Right lobe of liver (tissue), 6 donors: ENCODE data around the gene SLC17A4. TPM values are rescaled to one million over a fixed set of nuclear protein-coding genes. Genes with fewer than 3 reads are reported as not detected.

Experiments
- ATAC-seq, 4 donors: fragments of 200-7000 bp; cut with Tn5 transposase; one replicate each; pipeline ENCODE4 v1.9.1; 2020; ENCODE audit warnings: mild to moderate bottlenecking in 4 of 4, moderate library complexity in 4 of 4
- DNase-seq, 3 donors: peaks; one replicate each; pipeline ENCODE4 v3.0.0-alpha.2; 2020
- H3K27ac ChIP-seq, 3 donors: fragments of 200-600 bp; one replicate each; pipeline ENCODE4 v1.8.0; 2022
- H3K27me3 ChIP-seq, 2 donors: fragments of 200-600 bp; one replicate each; pipeline ENCODE4 v1.8.0; 2022
- H3K36me3 ChIP-seq, 4 donors: fragments of 200-600 bp; sonication (generic) in 1 of 4; one replicate each; pipeline versions ENCODE4 v1.5.1 to v1.8.0; 2017 to 2022; ENCODE audit warnings: control low read depth in 1 of 4
- H3K4me1 ChIP-seq, 4 donors: fragments of 200-600 bp; sonication (generic) in 1 of 4; one replicate each; pipeline versions ENCODE4 v1.5.1 to v1.8.0; 2017 to 2022; ENCODE audit warnings: control low read depth in 1 of 4
- H3K4me3 ChIP-seq, 3 donors: fragments of 200-600 bp; one replicate each; pipeline ENCODE4 v1.8.0; 2022
- H3K9me3 ChIP-seq, 4 donors: fragments of 200-600 bp; sonication (generic) in 1 of 4; one replicate each; pipeline versions ENCODE4 v1.5.1 to v1.8.0; 2017 to 2022; ENCODE audit warnings: control low read depth in 1 of 4
- CTCF ChIP-seq, 4 donors: fragments of 200-600 bp in 3 of 4; fragments of 450-650 bp in 1 of 4; IDR thresholded peaks; one replicate each; pipeline versions ENCODE4 v1.5.1 to v1.8.0; 2016 to 2022; ENCODE audit warnings: antibody characterized with exemption in 4 of 4, mild to moderate bottlenecking in 2 of 4
- POLR2A ChIP-seq: fragments of 450-650 bp; IDR thresholded peaks from one replicate; pipeline ENCODE4 v1.6.1; 2017; ENCODE audit warnings: antibody characterized with exemption, mild to moderate bottlenecking
- WGBS: methylation state at CpG from one replicate; pipeline ENCODE4 v1.1.6; 2018; ENCODE audit warnings: low coverage, low lambda C conversion rate; ENCODE audit not compliant: insufficient coverage; ENCODE audit errors: missing lambda C conversion rate; 5-methylcytosine and 5-hydroxymethylcytosine counted together
- intact Hi-C, 2 donors: fragments of 100-400 bp; cut with DNase I; formaldehyde crosslinking; loops; one replicate each; pipeline versions ENCODE4 v1.11.2 to v1.14.1; 2022
- total RNA-seq, 6 experiments: library from RNA; depleted of rRNA in 2 of 6; stranded (reverse); fragments of >200 nt in 2 of 6; fragmentation: NEBNext Ultra II Directional in 3 of 6; extraction: Animal tissue kit (Norgen Biotek cat#: 25700) in 3 of 6; gene quantifications; one replicate each; pipeline versions ENCODE4 v1.1.0 to v1.2.4, GENCODE V29; 2016 to 2023
- donor health status: DM: no; HTN: yes; CAD: no.
- donor health status: DM: no; HTN: no; CAD: no.
- donor health status: DM: no; HTN: no; CAD: no.
- donor health status: DM: no; HTN: yes; CAD: no.
- donor health status: DM: no; HTN: yes; CAD: no.

The SLC17A4 gene
- total RNA-seq, 6 experiments from 2014 or later, result 6.8 to 23.7 (median 19.5) TPM

- ATAC-seq (no peak), DNase-seq (no peak)
- no peaks in the 10 kb centered on the region for H3K9me3 ChIP-seq
- 49% methylated on average over 2 of the region's 2 CpGs for WGBS
- no peaks in the 10 kb centered on the region for H3K36me3 ChIP-seq
- H3K4me1 ChIP-seq, result no peaks in the 10 kb centered on the region
- H3K27ac ChIP-seq, result no peak overlapping the region
- H3K27me3 ChIP-seq, result no peaks in the 10 kb centered on the region
- intact Hi-C loops, result no loop called here
- TF ChIP-seq POLR2A (no peak), CTCF (IDR thresholded peaks at IDR 0.05) (no peak)
- no peak overlapping the region for H3K4me3 ChIP-seq
Observed at GRCh38 chr6:25804804-25805203, 50.3 kb downstream of the SLC17A4 start.

- Histone ChIP-seq H3K4me3 (no peak overlapping the region), H3K36me3 (peaks cover 0 to 6% (median 0%) of the 10 kb centered on the region in 4 donors), H3K27ac (no peak overlapping the region), H3K9me3 (no peaks in the 10 kb centered on the region), H3K4me1 (no peaks in the 10 kb centered on the region), H3K27me3 (no peaks in the 10 kb centered on the region)
- intact Hi-C loops, result no loop called here
- 79% methylated on average over 3 of the region's 3 CpGs for WGBS
- ATAC-seq (no peak), DNase-seq (no peak)
- TF ChIP-seq POLR2A (no peak), CTCF (IDR thresholded peaks at IDR 0.05) (no peak)
Observed at GRCh38 chr6:25815194-25815593, 60.7 kb downstream of the SLC17A4 start.

DNA sequence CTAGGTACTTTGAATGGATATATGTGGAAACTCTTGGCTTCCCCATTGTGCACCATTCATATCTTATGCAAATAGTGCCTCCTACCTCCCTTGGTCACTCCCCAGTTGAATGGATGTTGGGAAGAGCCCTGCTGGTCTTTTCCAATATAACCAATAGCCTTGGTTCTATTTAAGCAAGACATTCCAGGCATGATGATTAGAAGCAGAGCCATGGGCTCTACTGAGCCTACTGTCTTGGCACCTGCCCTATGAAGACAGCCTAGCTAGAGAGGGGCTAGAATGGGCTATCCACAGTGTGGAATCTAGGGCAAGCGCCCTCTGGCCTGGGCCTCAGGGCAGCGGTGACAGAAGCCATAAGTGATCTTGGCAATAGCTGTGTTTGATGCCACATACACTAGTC lies 61.7 kb downstream of the SLC17A4 start:
- ATAC-seq (no peak), DNase-seq (no peak)
- H3K9me3 ChIP-seq, result no peaks in the 10 kb centered on the region
- H3K27me3 ChIP-seq, result no peaks in the 10 kb centered on the region
- intact Hi-C loops, result no loop called here
- H3K36me3 ChIP-seq, result peaks cover 0 to 6% (median 0%) of the 10 kb centered on the region in 4 donors
- 95% methylated on average over 2 of the region's 2 CpGs for WGBS
- H3K27ac ChIP-seq, result no peak overlapping the region
- no peaks in the 10 kb centered on the region for H3K4me1 ChIP-seq
- TF ChIP-seq POLR2A (no peak), CTCF (IDR thresholded peaks at IDR 0.05) (no peak)
- no peak overlapping the region for H3K4me3 ChIP-seq

- Histone ChIP-seq H3K27ac (no peak overlapping the region), H3K27me3 (no peaks in the 10 kb centered on the region), H3K9me3 (no peaks in the 10 kb centered on the region), H3K4me1 (no peaks in the 10 kb centered on the region), H3K4me3 (no peak overlapping the region), H3K36me3 (peaks cover 0 to 6% (median 0%) of the 10 kb centered on the region in 4 donors)
- DNase-seq (no peak), ATAC-seq (no peak)
- intact Hi-C loops, result no loop called here
- no peak for TF ChIP-seq CTCF (IDR thresholded peaks at IDR 0.05)
- no peak for TF ChIP-seq POLR2A
Observed at GRCh38 chr6:25821341-25821740, 66.8 kb downstream of the SLC17A4 start.

- 83% methylated on average over 1 of the region's 1 CpG for whole genome bisulfite sequencing
- intact Hi-C loops, result no loop called here
- Histone ChIP-seq H3K36me3 (no peaks in the 10 kb centered on the region), H3K4me3 (no peak overlapping the region), H3K27me3 (no peaks in the 10 kb centered on the region), H3K4me1 (peaks cover 0 to 12% (median 6%) of the 10 kb centered on the region in 4 donors), H3K27ac (no peak overlapping the region), H3K9me3 (no peaks in the 10 kb centered on the region)
- no peak for DNase-seq
- TF ChIP-seq CTCF (IDR thresholded peaks at IDR 0.05) (no peak), POLR2A (no peak)
- ATAC-seq, result no peak
Observed at GRCh38 chr6:25829375-25829774, 74.8 kb downstream of the SLC17A4 start.
